ENCODE results near the gene MALT1. TPM values are rescaled to one million over a fixed set of nuclear protein-coding genes. Genes with fewer than 3 reads are reported as not detected.
"Not testable (repeated sequence)": the region's sequence is repeated elsewhere in the genome, so short reads cannot be mapped to it uniquely, and the experiment has no call there.

MALT1 gene
- total RNA-seq, 2 donors from 2014 or later, result 17.7 to 28.8 TPM

DNA sequence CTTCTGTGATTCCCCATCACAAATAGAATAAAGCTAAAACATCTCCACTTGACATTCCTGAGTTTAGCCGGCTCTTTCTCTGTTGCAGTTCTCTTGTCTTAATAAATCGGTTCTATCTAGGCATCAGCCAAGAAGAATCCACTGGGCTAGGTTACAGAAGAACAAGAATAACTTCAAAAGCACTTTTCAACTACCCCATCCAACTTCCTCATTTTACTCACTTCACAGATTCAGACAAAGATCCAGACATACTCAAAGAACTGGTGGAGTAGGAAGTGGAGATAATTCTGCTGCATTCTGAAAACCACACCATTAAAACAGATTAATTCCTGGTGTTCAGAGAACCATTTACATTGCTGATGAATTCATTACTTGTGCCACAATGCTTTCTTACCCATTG lies 32.8 kb upstream of the MALT1 start:
- no peaks in the 10 kb centered on the region for H3K36me3 ChIP-seq
- no peak overlapping the region for H3K4me3 ChIP-seq
- DNase-seq (ENCODE audit: low spot score) (no peak), ATAC-seq (ENCODE audit: insufficient number of reproducible peaks, low FRiP score, low read depth) (no peak)
- no peaks in the 10 kb centered on the region for H3K27me3 ChIP-seq (replicated peaks; ENCODE audit: insufficient read depth)
- no peaks in the 10 kb centered on the region for H3K9me3 ChIP-seq
- TF ChIP-seq, protein P1, sequence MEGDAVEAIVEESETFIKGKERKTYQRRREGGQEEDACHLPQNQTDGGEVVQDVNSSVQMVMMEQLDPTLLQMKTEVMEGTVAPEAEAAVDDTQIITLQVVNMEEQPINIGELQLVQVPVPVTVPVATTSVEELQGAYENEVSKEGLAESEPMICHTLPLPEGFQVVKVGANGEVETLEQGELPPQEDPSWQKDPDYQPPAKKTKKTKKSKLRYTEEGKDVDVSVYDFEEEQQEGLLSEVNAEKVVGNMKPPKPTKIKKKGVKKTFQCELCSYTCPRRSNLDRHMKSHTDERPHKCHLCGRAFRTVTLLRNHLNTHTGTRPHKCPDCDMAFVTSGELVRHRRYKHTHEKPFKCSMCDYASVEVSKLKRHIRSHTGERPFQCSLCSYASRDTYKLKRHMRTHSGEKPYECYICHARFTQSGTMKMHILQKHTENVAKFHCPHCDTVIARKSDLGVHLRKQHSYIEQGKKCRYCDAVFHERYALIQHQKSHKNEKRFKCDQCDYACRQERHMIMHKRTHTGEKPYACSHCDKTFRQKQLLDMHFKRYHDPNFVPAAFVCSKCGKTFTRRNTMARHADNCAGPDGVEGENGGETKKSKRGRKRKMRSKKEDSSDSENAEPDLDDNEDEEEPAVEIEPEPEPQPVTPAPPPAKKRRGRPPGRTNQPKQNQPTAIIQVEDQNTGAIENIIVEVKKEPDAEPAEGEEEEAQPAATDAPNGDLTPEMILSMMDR (IDR thresholded peaks at IDR 0.05), result no peak
- peaks cover 0 to 4% of the 10 kb centered on the region in 2 donors for H3K4me1 ChIP-seq (ENCODE audit: control insufficient read depth in 1 of 2, low read depth in 2 of 2)
- H3K27ac ChIP-seq, result no peak overlapping the region

DNA sequence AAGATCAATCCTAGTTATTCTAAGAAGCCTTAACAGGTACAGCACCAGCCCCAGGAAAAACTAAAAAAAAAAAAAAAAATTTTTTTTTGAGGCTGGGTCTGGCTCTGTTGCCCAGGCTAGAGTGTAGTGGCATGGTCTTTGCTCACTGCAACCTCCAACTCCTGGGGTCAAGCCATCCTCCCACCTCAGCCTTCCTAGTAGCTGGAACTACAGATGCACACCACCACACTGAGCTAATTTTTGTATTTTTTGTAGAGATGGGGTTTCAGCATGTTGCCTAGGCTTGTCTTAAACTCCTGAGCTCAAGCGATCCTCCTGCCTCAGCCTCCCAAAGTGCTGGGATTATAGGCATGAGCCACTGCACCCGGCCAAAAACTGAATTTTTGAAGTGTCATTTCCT lies 32.0 kb upstream of the MALT1 start:
- Histone ChIP-seq H3K4me1 (ENCODE audit: control insufficient read depth in 1 of 2, low read depth in 2 of 2) (peaks cover 0 to 4% of the 10 kb centered on the region in 2 donors), H3K36me3 (no peaks in the 10 kb centered on the region), H3K27ac (no peak overlapping the region), H3K9me3 (no peaks in the 10 kb centered on the region), H3K4me3 (no peak overlapping the region), H3K27me3 (replicated peaks; ENCODE audit: insufficient read depth) (no peaks in the 10 kb centered on the region)
- ATAC-seq (ENCODE audit: insufficient number of reproducible peaks, low FRiP score, low read depth) (no peak), DNase-seq (ENCODE audit: low spot score) (no peak)
- TF ChIP-seq, protein P1 (IDR thresholded peaks at IDR 0.05), result no peak

DNA sequence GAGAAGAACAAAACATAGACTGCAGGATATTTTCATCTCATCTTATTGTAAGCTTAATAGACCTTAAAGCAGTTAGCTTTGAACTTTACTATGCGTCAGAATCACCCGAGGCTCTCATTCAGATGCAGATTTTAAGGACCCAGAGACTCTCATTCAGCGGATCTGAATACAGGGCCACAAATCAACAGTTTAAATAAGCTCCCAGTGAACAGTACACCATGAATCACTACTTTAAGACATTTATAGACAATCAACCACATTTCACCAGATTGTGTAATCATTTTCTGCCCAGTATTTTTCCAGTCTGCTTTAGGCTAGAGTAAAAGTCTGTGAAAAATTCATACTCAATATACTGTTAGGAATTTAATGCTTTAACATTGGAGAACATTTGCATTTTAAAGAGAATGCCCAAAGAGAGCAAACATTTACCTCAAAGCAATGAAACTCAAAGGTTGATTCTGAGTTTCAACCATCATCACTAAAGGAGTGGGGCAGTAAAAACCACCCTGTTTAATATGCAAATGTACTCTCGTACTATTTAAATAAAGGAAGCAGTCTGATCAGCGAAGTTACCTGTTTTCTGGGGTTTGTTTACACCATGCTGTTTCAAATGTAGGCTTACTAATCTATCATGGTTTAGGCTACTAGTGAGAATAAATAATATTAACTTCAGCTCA lies 31.4 kb upstream of the MALT1 start:
- H3K4me3 ChIP-seq, result no peak overlapping the region
- ATAC-seq (ENCODE audit: insufficient number of reproducible peaks, low FRiP score, low read depth), result no peak

DNA sequence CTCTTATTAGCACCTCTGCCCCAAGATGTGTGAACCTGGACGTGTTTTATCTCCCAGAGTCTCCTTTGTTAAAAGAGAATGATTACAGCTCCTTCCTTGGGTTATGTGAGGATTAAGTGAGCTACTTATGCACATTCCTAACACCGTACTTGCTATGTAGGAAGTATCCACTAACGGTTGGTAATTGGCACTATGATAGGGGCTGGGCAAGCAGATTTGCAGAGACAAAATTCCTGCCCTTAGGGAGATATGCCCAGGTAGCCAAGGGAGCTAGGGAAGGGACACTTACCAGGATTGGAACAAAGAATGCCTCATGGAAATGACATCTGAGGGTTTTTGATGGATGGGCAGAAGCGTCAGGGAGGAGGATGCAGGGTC lies 30.8 kb upstream of the MALT1 start:
- H3K4me1 ChIP-seq (ENCODE audit: control insufficient read depth in 1 of 2, low read depth in 2 of 2), result peaks cover 0 to 3% of the 10 kb centered on the region in 2 donors
- TF ChIP-seq, protein P1 (IDR thresholded peaks at IDR 0.05), result no peak
- no peak for ATAC-seq (ENCODE audit: insufficient number of reproducible peaks, low FRiP score, low read depth)
- no peak for DNase-seq (ENCODE audit: low spot score)
- H3K9me3 ChIP-seq, result no peaks in the 10 kb centered on the region
- H3K36me3 ChIP-seq, result no peaks in the 10 kb centered on the region
- no peak overlapping the region for H3K4me3 ChIP-seq
- no peaks in the 10 kb centered on the region for H3K27me3 ChIP-seq (replicated peaks; ENCODE audit: insufficient read depth)
- H3K27ac ChIP-seq, result no peak overlapping the region

More for the DNA sequence above, 31.4 kb upstream of the MALT1 start:
- TF ChIP-seq, protein P1 (IDR thresholded peaks at IDR 0.05), result no peak
- Histone ChIP-seq H3K27ac (no peak overlapping the region), H3K36me3 (no peaks in the 10 kb centered on the region), H3K27me3 (replicated peaks; ENCODE audit: insufficient read depth) (no peaks in the 10 kb centered on the region), H3K4me1 (ENCODE audit: control insufficient read depth in 1 of 2, low read depth in 2 of 2) (peaks cover 0 to 4% of the 10 kb centered on the region in 2 donors), H3K9me3 (no peaks in the 10 kb centered on the region)
- DNase-seq (ENCODE audit: low spot score), result no peak

DNA sequence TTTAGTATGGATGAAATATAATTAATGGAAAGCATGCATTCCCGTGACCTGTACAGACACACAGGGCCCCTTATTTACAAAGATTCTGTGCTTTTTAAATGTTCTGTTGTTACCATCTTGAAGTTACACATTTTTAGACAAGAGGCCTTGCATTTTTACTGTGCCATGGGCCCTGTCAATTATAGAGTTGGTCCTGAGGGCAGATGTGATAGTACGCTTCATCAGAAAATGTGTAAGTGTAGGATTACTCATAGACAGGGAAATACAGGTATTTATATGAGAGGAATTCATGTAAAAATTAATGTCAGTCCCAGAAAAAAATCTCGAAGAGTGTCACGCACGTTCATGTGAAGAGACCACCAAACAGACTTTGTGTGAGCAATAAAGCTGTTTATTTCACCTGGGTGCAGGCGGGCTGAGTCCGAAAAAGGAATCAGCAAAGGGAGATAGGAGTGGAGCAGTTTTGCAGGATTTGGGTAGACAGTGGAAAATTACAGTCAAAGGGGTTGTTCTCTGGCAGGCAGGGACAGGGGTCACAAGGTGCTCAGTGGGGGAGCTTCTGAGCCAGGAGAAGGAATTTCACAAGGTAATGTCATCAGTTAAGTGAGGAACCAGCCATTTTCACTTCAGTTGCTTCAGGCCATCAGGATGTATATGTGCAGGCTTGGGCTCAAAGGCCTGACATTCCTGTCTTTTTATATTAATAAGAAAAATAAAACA lies 30.2 kb upstream of the MALT1 start:
- ATAC-seq (ENCODE audit: insufficient number of reproducible peaks, low FRiP score, low read depth) (no peak), DNase-seq (ENCODE audit: low spot score) (no peak)
- TF ChIP-seq, protein P1 (IDR thresholded peaks at IDR 0.05), result no peak
- Histone ChIP-seq H3K36me3 (no peaks in the 10 kb centered on the region), H3K4me1 (ENCODE audit: control insufficient read depth in 1 of 2, low read depth in 2 of 2) (no peaks in the 10 kb centered on the region), H3K4me3 (no peak overlapping the region), H3K27ac (no peak overlapping the region), H3K9me3 (no peaks in the 10 kb centered on the region), H3K27me3 (replicated peaks; ENCODE audit: insufficient read depth) (no peaks in the 10 kb centered on the region)

DNA sequence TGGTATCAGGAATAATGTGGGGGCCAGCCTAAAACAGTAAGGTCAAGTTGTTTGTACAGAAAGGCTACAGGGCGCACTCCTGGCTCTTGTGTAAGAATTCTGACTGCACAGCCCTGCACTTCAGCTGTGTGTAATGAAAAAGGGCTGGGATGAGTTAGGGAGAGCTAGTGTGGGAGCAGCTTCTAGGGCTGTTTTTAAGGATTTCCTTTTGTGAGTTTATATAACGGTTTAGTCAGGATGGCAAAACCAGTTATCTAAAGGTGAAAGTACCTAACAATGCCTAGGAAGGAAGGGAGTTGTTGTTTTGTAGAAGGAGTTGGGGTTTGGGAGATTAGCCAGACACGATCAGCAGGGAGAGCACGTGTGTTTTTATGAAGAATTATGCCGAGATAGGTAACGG lies 27.7 kb upstream of the MALT1 start:
- not testable (repeated sequence) for H3K27me3 ChIP-seq (replicated peaks; ENCODE audit: insufficient read depth); H3K27ac ChIP-seq; H3K9me3 ChIP-seq; DNase-seq (ENCODE audit: low spot score); H3K36me3 ChIP-seq; ATAC-seq (ENCODE audit: insufficient number of reproducible peaks, low FRiP score, low read depth); H3K4me1 ChIP-seq (ENCODE audit: control insufficient read depth in 1 of 2, low read depth in 2 of 2); H3K4me3 ChIP-seq

Measured in thoracic aorta (tissue), 2 donors.